ENCODE measurements around the gene PCBP3. TPM values are rescaled to one million over a fixed set of nuclear protein-coding genes. Genes with fewer than 3 reads are reported as not detected.
"Not testable (repeated sequence)": the region's sequence is repeated elsewhere in the genome, so short reads cannot be mapped to it uniquely, and the experiment has no call there.

Gene PCBP3
- total and polyA plus RNA-seq, 2 donors (not counting 3 experiments of a cell fraction or from before 2014, with no cell fraction given): 0.06 to 1.1 TPM

DNA sequence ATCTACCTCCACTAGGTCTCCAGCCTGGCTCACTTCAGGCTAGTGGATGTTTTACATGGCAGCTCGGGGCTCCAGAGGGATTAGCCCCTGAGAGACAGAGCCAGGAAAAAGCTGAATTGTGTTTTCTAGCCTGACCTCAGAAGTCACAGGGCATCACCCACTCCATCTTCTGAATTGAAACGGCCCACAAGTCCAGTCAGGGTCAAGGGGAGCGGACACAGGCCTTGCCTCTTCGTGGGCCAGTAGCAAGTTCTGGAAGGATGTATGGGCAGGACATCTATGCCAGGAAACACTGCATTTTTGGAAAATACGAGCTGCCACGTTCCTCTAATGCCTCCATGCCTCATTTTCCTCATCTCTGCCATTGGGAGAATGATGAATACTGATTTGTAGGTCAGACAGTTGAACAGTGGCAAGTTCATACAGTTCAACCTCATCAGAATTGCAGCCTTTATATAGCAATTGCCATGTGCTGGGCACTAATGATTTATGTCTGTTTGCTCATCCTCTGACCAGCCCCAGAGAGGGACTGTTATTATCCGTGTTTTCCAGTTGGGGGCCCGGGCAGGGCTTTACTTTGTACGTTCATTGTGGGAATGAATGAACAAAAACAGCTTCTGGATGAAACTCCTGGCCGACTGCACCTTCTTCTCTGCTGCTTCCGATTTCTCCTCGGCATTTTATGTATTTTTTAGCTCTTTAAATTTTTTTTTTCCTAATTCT, 23.2 kb upstream of the PCBP3 start:
- dilution Hi-C loops (cut with MboI; ENCODE audit: extremely low pct_ligation_motif_present, low sequenced_read_pairs): no loop called here
- no peak overlapping the region for H3K4me2 ChIP-seq (ENCODE audit: insufficient read depth, low read length)
- POLR2A ChIA-PET: no interaction called here
- FAIRE-seq (no peak), DNase-seq (ENCODE audit: low read depth, low spot score) (no peak)
- no peak overlapping the region for H3K27ac ChIP-seq (ENCODE audit: insufficient read depth, low read depth, low read length)
- intact Hi-C loops (cut with micrococcal nuclease): no loop called here
- CTCF ChIA-PET: no interaction called here
- no peaks in the 10 kb centered on the region for H3K4me1 ChIP-seq (ENCODE audit: control insufficient read depth, extremely low read depth, insufficient read depth, low read length)
- no peaks in the 10 kb centered on the region for H3K36me3 ChIP-seq (ENCODE audit: control insufficient read depth in 2 of 2, extremely low read depth in 1 of 2, insufficient read depth in 2 of 2, low read length in 2 of 2)
- no TSS peak for BruUV-seq (replicated peaks)
- no peak overlapping the region for H3K9ac ChIP-seq (replicated peaks; ENCODE audit: extremely low read depth, insufficient read depth, low read length)
- TF ChIP-seq MAX (IDR thresholded peaks at IDR 0.05; ENCODE audit: insufficient read depth, insufficient read length) (no peak), FOS (IDR thresholded peaks at IDR 0.05; ENCODE audit: borderline replicate concordance, insufficient read depth, low read length) (no peak), POLR2A (IDR thresholded peaks at IDR 0.05; ENCODE audit: low read depth, low read length) (no peak), JUN (IDR thresholded peaks at IDR 0.05; ENCODE audit: borderline replicate concordance, insufficient read depth, insufficient read length, low read depth) (no peak), EZH2 (IDR thresholded peaks at IDR 0.05; ENCODE audit: borderline replicate concordance, low read depth, low read length, severe bottlenecking) (no peak)
- TF ChIP-seq, protein P1, sequence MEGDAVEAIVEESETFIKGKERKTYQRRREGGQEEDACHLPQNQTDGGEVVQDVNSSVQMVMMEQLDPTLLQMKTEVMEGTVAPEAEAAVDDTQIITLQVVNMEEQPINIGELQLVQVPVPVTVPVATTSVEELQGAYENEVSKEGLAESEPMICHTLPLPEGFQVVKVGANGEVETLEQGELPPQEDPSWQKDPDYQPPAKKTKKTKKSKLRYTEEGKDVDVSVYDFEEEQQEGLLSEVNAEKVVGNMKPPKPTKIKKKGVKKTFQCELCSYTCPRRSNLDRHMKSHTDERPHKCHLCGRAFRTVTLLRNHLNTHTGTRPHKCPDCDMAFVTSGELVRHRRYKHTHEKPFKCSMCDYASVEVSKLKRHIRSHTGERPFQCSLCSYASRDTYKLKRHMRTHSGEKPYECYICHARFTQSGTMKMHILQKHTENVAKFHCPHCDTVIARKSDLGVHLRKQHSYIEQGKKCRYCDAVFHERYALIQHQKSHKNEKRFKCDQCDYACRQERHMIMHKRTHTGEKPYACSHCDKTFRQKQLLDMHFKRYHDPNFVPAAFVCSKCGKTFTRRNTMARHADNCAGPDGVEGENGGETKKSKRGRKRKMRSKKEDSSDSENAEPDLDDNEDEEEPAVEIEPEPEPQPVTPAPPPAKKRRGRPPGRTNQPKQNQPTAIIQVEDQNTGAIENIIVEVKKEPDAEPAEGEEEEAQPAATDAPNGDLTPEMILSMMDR (IDR thresholded peaks at IDR 0.05; ENCODE audit: extremely low read depth in 1 of 2, insufficient read depth in 1 of 2, low read depth in 1 of 2, low read length in 2 of 2): no peak
- no peaks in the 10 kb centered on the region for H3K9me3 ChIP-seq (replicated peaks; ENCODE audit: control insufficient read depth, insufficient read depth, low read length)
- H3K27me3 ChIP-seq (ENCODE audit: control insufficient read depth in 2 of 2, insufficient read depth in 2 of 2, low read length in 2 of 2): peaks cover 0 to 3% of the 10 kb centered on the region in 2 experiments
- no peak overlapping the region for H2AFZ ChIP-seq (ENCODE audit: low read depth, low read length)
- H3K9me1 ChIP-seq (replicated peaks; ENCODE audit: control insufficient read depth, extremely low read depth, insufficient read depth, low read length): no peaks in the 10 kb centered on the region
- no peaks in the 10 kb centered on the region for H4K20me1 ChIP-seq (replicated peaks; ENCODE audit: control insufficient read depth, extremely low read depth, insufficient read depth, low read length)
- H3K79me2 ChIP-seq (ENCODE audit: control insufficient read depth, insufficient read depth, low read length): no peaks in the 10 kb centered on the region
- no peak overlapping the region for H3K4me3 ChIP-seq (replicated peaks in 1 of 3; ENCODE audit: insufficient read depth in 1 of 3, low read depth in 1 of 3, low read length in 3 of 3)

GRCh38 chr21:45621435-45622331, 21.8 kb upstream of the PCBP3 start:
- H3K9me3 ChIP-seq (replicated peaks; ENCODE audit: control insufficient read depth, insufficient read depth, low read length); CTCF ChIA-PET; H3K4me2 ChIP-seq (ENCODE audit: insufficient read depth, low read length); H3K9me1 ChIP-seq (replicated peaks; ENCODE audit: control insufficient read depth, extremely low read depth, insufficient read depth, low read length); H3K4me1 ChIP-seq (ENCODE audit: control insufficient read depth, extremely low read depth, insufficient read depth, low read length); H3K36me3 ChIP-seq (ENCODE audit: control insufficient read depth in 2 of 2, extremely low read depth in 1 of 2, insufficient read depth in 2 of 2, low read length in 2 of 2); DNase-seq (ENCODE audit: low read depth, low spot score); H3K27ac ChIP-seq (ENCODE audit: insufficient read depth, low read depth, low read length); H3K4me3 ChIP-seq (replicated peaks in 1 of 3; ENCODE audit: insufficient read depth in 1 of 3, low read depth in 1 of 3, low read length in 3 of 3); FAIRE-seq; H3K27me3 ChIP-seq (ENCODE audit: control insufficient read depth in 2 of 2, insufficient read depth in 2 of 2, low read length in 2 of 2); H3K79me2 ChIP-seq (ENCODE audit: control insufficient read depth, insufficient read depth, low read length); BruUV-seq (replicated peaks); intact Hi-C loops (cut with micrococcal nuclease); POLR2A ChIA-PET; dilution Hi-C loops (cut with MboI; ENCODE audit: extremely low pct_ligation_motif_present, low sequenced_read_pairs); H4K20me1 ChIP-seq (replicated peaks; ENCODE audit: control insufficient read depth, extremely low read depth, insufficient read depth, low read length); H2AFZ ChIP-seq (ENCODE audit: low read depth, low read length); H3K9ac ChIP-seq (replicated peaks; ENCODE audit: extremely low read depth, insufficient read depth, low read length): not testable (repeated sequence)

Measured in endothelial cell of umbilical vein (primary cell).